Pons (tissue), 1 donor: Measurements from ENCODE around the gene SALL4.
A peak's percentile ranks its signal among the peaks of the same experiment; 100 is the strongest.
"Not testable (repeated sequence)": the region's sequence is repeated elsewhere in the genome, so short reads cannot be mapped to it uniquely, and the experiment has no call there.

Experiments used
- DNase-seq: peaks from one replicate; pipeline ENCODE4 v3.0.0-alpha.2; 2016; ENCODE audit warnings: low spot score

The SALL4 gene

DNA sequence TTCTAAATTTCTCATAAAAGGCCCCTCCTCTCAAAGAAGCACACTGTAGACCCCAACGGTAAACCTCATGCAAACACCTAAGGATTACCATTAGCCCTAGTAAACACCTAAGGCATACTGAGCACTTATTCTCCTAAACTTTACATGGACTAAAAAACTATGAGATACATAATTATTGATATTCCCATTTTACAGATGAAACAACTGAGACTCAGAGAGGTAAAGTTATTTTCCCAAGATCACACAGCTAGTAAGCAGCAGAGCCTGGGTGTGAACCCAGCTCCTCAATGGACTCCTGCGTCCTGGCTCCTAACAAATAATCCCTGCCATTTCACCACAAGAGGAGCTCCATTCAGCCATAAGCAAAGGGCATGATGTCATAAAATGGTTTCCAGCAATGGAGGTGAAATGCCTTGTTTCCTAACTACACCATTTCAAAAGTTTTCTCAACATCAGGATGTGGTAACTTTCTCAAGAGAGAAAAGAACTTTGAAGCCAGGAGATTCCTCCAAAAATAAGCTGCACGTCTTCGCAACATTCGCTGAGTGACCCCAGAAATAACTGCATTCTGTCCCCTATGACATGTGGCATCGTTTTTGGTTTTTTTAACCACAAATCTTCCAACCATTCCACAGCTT is 38.2 kb downstream of the SALL4 start:
- DNase-seq = no peak

DNA sequence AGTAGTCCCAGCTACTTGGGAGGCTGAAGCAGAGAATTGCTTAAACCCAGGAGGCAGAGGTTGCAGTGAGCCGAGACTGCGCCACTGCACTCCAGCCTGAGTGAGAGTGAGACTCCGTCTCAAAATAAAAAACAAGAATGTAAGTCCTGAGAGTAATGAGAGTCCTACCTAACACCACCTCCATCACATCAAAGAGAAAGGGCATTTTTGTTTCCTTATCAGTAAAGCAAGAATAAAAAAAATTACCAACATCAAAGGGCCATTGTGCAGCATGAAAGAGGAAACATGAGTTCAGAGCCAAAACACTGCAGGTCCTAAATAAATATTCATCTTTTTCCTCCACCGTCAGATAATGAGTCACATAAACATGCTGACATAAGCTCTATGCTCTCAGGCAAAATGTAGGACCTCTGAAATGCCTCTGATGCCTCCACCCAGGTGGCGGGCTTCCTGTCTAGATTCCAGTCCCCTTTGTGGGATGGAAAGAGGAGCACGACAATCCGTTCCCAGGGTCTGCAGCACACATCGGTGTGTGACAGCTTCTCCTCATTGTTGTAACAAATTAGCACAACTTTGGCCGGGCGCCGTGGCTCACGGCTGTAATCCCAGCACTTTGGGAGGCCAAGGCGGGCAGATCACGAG is 41.3 kb downstream of the SALL4 start:
- peak; percentile 69 for DNase-seq

DNA sequence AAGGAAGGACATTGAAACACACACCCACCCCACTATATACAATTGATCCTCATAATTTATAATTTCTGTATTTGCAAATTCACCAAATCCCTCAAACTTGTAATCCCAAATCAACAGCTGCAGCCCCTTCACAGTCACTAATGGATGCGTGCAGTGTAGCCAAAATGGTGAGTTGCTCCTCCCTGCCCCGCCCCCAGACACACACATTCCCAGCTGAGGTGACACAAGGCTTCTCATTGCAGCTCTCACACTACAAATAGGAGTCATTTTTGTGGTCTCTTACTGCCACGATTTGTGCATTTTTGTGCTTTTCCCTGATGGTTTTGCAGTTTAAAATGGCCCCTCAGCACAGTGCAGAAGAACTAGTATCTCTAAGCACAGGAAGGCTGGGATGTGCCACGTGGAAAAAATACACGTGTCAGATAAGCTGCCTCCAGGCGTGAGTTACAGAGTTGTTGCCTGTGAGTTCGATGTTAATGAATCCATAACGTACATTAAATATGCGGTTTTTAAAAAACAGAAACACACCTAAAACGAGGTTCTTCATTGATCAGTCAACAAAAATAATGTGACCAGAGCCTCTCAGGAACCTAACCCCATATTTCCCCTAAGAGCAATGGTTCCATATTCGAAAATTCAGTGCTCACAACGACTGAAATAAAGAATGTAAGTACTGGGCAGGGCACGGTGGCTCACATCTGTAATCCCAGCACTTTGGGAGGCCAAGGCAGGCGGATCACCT is 42.4 kb downstream of the SALL4 start:
- no peak for DNase-seq

DNA sequence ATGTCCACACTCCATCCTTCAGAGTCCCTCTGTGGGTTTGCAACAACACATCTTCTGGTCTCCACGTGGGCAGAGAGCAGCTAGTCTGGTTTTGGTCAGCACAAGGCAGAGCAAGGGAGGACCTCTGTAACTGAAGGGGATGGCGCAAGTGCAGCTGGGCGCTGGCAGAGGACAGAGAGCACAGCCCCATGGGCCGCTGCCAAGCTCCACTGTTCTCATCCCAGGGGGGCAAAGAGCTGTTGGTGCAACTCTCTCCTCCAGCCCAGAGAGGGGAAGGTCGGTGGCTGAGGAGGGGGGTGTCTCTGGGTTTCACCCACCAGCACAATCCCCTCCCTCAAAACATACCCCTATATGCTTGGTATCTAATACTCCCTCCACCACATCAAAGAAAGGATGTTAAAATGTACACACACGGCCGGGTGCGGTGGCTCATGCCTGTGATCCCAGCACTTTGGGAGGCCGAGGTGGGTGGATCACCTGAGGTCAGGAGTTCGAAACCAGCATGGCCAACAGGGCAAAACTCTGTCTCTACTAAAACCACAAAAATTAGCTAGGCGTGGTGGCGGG is 43.3 kb downstream of the SALL4 start:
- peak; percentile 81 for DNase-seq

DNA sequence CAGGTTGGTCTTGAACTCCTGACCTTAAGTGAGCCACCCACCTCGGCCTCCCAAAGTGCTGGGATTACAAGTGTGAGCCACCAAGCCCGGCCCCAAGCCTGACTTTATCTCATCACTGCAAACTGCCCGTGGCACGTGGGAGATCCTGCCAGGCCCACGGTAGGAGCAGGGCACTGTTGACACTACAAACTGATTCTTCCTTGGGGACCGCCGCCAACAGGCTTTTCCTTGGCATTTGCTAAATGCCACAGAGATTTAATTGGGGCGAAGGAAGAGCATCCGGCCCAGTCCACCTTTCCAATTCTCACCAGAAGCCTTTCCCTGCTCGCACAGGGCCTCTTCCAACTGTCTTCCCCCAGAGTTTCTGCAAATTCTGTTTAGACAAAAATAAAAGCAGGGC is 45.1 kb downstream of the SALL4 start:
- DNase-seq = no peak

DNA sequence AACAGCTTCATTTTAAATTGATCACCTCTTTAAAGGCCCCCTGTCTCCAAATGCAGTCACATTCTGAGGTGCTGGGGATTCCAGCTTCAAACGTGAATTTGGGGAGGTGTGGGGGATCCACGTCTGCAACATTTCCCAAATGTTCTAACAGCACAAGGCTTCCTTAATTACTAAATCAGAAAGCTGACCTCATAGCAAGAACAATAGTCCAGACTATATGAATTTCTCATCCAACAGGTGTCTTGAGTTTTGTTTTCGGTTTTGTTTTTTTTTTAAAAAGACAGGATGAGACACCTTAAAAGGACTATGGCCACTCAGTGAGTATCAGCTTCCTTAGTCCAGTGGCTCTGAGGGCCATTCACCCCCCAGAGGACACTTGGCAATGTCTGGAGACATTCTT is 45.7 kb downstream of the SALL4 start:
- no peak for DNase-seq

DNA sequence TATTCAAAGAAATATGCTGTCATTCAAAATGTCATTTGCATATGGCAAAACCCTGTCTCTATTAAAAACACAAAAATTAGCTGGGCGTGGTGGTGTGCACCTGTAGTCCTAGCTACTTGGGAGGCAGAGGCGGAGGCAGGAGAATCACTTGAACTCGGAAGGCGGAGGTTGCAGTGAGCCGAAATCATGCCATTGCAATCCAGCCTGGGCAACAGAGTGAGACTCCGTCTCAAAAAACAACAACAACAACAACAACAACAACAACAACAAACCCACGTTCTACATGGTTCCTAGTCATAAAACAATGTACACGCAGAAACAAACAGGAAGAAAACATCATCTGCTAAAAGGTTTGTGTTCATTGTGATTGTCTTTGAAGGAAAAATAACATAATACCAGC is 49.1 kb downstream of the SALL4 start:
- DNase-seq = not testable (repeated sequence)

DNA sequence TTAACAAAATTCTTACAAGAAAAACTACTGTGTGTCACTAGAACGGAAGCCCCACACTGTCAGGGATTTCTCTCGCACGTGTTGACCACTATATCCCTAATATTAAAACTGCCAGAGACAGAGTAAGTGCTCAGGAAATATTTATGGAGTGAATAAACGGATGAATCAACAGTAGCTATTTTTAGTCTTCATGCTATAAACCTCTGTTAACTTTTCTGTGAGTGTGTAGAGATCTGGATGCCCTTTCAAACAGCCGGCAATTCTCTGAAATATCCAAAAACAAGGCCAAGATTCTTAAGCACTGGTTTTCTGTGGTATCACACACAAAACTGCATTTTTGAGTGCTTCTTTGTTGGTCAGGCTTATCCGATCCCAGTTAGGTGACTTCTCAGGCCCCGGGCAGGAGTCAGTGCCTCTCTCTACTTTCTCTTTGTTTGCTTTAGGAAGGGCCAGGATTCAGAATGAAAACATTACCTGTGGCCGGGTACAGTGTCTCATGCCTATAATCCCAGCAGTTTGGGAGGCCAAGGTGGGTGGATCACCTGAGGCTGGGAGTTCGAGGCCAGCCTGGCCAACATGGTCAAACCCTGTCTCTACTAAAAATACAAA is 49.9 kb downstream of the SALL4 start:
- DNase-seq = no peak

DNA sequence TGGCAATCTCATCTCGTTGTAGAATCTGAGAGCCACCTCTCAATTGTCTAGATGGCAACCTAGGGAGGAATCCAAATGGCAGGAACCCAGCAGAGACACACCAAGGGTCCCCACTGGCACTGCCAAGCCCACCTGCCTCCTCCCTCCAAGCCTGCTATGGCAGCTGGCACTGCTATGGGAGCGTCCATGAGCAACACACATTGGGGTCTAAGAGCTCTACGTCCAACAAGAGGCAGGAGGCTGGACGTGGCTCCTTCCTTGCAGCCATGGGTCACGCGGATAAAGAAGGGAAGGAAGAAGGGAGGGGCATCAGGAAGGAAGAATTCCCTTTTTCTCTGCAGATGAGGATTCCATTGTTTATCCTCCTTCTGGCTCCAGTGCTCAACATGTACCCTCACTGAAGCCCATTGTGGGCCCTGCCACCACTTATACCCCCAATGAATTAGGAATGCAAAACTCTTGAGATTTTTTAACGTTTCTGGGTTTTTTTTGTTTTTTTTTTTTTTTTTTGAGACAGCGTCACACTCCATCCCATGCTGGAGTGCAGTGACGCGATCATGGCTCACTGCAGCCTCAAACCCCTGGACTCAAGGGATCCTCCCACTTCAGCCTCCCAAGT is 51.4 kb downstream of the SALL4 start:
- no peak for DNase-seq

DNA sequence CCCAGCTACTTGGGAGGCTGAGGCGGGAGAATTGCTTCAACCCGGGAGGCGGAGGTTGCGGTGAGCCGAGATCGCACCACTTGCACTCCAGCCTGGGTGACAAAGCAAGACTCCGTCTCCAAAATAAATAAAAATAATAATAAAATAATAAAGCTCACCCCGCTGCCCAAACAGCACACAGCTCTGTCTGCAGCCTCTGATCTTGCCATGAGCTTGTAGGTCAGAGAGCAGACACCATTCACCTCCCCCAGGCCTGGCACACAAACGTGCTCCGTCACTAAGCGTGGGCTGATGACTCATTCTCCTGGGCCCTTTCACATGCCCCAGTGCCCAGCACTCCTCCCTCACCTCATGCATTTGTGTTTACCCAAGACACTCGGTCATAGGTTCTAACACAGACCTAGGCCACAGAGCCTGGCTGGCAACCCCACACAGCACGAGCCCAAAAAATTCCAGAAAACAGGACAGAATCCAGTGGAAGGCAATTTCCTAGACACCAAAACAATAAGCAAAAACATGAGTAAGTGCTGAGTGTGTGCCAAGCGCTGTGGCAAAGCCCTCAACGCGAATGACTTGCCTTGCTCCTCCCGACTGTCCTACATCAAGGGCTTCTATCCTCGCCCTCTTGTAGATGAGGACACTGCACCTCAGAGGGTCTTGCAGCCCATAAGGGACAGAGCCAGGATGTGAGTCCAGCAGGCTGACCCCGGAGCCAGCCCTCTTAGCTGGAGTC is 52.1 kb downstream of the SALL4 start:
- peak; percentile 78 for DNase-seq

DNA sequence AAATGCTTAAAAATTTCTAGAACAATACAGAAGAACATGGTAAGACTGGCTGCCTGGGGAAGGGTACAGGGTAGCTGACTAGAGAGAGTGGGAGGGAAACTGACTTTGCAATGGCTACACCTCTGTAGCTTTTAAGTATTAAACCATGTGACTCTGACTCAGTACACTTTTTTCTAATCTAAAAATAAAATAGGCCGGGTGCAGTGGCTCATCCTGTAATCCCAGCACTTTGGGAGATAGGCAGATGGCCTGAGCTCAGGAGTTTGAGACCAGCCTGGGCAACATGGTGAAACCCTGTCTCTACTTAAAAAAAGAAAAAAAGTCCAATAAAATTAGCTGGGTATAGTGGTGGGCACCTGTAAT is 52.7 kb downstream of the SALL4 start:
- DNase-seq = no peak

DNA sequence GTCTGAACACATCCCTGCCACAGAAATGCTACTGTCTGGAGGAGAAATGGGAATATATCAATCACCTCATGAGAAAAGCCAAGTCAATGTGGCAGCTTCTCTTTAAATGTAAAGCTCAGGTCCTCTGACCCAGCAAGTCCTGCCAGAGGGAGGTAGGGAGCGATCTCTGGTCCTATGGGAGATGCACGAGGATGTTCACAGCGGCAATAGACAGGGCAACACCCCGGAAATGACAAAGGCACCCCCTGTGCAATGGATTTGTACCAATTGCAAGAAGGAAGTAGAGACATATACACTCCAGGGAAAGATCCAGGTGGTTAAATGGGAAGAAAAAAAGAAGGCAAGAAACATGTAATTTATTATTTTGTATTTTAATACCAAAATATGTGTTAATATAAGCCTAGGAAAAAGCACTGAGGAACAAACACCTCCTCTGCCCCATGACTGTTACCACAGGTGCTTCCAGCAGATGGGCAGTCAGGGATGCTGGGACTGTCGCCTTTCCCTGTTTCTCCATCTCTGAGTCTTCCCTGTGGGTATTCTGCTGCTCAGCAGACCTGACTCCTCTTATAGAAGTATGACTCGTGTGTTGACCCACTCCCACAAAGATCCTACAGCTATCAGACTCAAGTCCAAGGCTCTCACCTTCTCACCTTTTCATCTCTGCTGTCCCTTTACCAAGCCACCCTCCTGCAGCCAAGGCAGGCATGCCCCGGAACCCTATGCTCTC is 55.0 kb downstream of the SALL4 start:
- DNase-seq = no peak

DNA sequence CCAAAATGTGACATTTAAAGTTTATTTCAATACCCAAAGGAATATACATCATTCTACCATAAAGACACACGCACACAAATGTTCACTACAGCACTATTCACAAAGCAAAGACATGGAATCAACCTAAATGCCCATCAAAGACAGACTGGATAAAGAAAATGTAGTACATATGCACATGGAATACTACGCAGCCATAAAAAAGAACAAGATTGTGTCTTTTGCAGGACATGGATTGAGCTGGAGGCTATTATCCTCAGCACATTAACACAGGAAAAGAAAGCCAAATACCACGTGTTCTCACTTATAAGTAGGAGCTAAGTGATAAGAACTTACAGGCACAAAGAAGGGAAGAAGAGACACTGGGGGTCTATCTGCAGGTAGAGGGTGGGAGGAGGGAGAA is 56.5 kb downstream of the SALL4 start:
- no peak for DNase-seq

DNA sequence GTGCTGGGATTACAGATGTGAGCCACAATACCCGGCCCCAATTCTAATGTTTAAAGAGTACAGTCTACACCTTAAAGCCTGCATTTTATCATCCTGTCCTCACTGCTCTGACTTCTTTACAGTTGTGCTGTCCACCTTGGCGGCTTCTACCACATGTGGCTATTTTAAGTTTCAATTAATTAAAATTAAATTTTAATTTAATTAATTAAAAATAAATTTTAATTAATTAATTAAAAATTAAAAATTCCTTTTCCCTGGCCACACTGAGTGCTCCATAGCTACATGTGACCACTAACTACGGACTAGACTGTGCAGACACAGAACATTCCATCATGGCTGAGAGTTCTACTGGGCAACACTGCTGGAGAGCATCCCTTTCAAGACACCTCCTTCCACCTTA is 61.5 kb downstream of the SALL4 start:
- DNase-seq = no peak

DNA sequence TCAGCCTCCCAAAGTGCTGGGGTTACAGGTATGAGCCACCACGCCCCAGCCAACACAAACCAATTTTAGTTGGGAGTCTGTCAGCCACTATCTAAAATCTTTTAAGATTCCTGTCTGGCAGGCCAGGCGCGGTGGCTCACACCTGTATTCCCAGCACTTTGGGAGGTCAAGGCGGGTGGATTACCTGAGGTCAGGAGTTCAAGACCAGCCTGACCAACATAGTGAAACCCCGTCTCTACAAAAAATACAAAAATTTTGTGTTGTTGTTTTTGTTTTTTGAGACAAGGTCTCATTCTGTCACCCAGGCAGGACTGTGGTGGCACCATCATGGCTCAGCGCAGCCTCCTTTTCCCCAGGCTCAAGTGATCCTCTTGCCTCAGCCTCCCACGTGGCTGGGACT is 62.0 kb downstream of the SALL4 start:
- DNase-seq = not testable (repeated sequence)

DNA sequence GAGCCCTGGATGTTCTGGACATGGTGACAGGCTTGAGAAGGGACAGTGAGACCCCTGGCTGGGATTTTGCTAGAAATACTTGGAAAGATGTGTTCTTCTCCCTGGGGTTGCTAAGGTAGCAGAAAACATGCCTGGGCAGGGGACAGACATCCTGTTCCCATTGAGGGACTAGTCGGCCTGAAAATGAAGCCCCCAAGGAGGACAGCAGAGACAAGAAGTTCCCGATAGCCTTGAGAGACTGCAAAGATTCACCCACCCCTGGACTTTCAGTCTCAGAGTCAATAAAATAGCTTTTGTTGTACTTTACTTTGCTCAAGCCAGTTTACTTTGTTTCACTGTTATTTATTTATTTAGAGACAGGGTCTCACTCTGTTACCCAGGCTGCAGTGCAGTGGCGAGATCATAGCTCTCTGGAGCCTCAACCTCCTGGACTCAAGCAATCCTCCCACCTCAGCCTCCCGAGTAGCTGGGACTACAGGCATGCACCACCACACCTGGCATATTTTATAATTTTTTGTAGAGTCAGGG is 62.5 kb downstream of the SALL4 start:
- no peak for DNase-seq

DNA sequence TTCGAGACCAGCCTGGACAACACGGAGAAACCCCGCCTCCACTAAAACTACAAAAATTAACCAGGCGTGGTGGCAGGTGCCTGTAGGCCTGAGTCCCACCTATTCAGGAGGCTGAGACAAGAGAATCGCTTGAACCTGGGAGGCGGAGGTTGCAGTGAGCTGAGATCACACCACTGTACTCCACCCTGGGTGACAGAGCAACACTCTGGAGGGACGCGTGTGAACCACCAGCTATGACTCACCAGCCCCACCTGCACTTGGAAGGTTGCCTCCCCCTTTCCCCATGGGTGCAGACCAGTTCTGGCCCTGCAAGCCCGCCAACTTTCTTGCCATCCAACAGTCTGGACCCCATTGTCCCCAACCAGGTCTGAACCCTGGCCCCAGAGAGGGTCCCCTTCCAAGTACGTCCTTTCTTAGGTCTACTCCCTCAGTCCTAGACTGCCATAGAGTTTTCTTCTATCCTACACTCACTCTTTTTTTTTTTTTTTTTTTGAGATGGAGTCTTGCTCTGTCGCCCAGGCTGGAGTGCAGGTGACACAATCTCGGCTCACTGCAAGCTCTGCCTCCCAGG is 63.4 kb downstream of the SALL4 start:
- no peak for DNase-seq

DNA sequence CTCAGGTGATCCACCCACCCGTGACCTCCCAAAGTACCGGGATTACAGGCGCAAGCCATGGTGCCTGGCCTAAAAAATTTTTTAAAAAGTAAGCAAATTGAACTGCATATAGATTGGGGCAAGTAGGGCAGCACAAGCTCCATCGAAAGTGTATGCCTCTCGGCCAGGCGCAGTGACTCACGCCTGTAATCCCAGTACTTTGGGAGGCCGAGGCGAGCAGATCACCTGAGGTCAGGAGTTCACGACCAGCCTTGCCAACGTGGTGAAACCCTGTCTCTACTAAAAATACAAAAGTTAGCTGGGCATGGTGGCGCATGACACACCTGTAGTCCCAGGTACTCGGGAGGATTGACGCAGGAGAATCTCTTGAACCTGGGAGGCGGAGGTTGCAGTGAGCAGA is 64.1 kb downstream of the SALL4 start:
- DNase-seq = not testable (repeated sequence)

DNA sequence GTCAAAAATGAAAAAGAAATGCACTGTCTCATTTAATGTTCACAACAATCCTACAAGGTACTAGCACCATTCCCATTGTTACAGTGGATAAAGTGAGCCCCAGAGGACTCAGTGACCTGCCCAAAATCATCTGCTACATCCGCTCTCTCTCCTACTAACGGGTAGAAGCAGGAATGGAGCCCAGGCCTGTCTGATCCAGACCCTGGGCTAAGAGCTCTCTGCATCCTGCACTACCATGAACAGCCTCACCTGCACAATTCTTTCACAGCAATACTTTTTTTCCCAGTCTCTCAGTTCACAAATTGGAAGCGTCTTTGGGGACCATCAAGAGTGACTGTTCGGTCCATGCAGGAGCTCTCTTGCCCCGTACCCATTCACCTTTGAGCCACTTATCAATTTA is 65.4 kb downstream of the SALL4 start:
- DNase-seq = no peak
